Measurements from ENCODE around the gene SPATA45.
"Not testable (repeated sequence)": the region's sequence is repeated elsewhere in the genome, so short reads cannot be mapped to it uniquely, and the experiment has no call there.

The SPATA45 gene

DNA sequence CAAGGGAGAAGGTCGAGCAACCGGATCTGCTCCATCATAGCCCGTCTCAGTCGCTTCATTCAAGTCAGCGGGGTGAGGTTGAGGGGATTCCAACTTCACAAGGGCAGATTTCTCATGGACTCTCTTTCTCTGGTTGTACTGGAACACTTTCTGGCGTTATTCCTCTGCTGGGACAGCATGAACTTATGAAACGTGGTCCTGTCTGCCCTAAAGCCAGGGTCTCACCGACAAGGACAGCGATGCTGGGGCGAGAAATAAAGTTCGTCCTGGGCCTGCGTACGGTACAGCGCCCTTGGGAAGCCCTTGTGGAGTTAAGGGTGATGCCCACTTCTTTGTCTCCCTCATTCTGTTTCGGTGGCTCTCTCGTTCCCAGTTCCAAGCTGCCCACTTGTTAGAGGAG lies 9.3 kb upstream of the SPATA45 start:
- TF ChIP-seq, protein P1, sequence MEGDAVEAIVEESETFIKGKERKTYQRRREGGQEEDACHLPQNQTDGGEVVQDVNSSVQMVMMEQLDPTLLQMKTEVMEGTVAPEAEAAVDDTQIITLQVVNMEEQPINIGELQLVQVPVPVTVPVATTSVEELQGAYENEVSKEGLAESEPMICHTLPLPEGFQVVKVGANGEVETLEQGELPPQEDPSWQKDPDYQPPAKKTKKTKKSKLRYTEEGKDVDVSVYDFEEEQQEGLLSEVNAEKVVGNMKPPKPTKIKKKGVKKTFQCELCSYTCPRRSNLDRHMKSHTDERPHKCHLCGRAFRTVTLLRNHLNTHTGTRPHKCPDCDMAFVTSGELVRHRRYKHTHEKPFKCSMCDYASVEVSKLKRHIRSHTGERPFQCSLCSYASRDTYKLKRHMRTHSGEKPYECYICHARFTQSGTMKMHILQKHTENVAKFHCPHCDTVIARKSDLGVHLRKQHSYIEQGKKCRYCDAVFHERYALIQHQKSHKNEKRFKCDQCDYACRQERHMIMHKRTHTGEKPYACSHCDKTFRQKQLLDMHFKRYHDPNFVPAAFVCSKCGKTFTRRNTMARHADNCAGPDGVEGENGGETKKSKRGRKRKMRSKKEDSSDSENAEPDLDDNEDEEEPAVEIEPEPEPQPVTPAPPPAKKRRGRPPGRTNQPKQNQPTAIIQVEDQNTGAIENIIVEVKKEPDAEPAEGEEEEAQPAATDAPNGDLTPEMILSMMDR (IDR thresholded peaks at IDR 0.05; ENCODE audit: low read length, missing control alignments) = no peak
- no peak overlapping the region for H3K4me3 ChIP-seq (replicated peaks; ENCODE audit: low read depth, low read length)
- no peak for DNase-seq (ENCODE audit: low read depth)

DNA sequence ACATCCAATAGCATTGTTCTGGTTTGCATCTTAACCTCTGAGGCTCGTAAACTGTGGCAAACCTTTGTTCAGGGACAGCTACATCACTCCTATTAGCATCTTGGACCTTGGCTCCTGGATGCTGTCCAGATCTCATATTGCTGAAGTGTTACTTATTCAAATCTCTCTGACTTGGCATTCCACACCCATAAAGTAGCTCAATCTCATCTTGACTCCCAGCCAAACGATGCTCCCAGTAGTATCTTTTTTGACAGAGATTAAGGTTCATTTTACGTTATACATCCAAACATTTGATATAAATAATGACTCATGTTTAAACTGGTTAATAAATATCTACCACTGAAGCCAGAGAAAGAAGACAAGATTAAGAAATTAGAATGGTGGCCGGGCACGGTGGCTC lies 6.2 kb upstream of the SPATA45 start:
- H3K4me3 ChIP-seq (replicated peaks; ENCODE audit: low read depth, low read length) = no peak overlapping the region
- no peak for DNase-seq (ENCODE audit: low read depth)

DNA sequence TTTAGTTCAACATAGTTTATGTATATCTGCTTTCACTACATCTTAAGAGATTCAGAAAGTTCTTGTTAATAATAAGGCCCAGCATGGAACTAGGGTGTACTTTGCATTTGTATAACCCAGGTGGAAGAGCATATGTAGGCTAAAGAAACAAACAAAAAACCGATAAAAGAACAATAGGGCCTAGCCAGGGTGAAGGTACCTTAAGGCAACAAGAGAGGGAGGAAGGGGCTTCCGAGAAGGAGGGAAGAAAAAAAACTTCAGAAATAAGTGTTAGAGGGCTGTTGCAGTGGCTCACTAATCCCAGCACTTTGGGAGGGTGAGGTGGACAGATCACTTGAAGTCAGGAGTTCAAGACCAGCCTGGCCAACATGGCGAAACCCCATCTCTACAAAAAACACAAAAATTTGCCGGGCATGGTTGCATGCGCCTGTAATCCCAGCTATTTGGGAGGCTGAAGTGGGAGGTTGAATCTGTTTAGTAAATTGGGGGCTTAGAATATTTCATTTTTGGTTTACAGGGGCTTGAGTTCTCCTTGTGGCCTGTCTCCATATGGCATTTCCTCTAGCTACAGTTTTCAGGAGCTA lies 4.7 kb upstream of the SPATA45 start:
- DNase-seq (ENCODE audit: low read depth) = no peak
- TF ChIP-seq, protein P1 (IDR thresholded peaks at IDR 0.05; ENCODE audit: low read length, missing control alignments) = no peak
- H3K4me3 ChIP-seq (replicated peaks; ENCODE audit: low read depth, low read length) = no peak overlapping the region

More for the DNA sequence above, 6.2 kb upstream of the SPATA45 start:
- TF ChIP-seq, protein P1 (IDR thresholded peaks at IDR 0.05; ENCODE audit: low read length, missing control alignments) = no peak

DNA sequence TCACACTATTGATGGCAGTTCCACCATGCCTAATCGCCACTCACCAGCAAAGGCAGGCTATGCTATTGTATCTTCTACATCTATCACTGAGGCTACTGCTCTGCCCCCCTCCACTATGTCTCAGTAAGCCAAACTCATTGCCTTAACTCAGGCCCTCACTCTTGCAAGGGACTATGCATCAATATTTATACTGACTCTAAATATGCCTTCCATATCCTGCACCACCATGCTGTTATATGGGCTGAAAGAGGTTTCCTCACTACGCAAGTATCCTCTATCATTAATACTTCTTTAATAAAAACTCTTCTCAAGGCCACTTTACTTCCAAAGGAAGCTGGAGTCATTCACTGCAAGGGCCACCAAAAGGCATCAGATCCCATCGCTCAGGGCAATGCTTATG lies 2.9 kb downstream of the SPATA45 start:
- not testable (repeated sequence) for DNase-seq (ENCODE audit: low read depth); H3K4me3 ChIP-seq (replicated peaks; ENCODE audit: low read depth, low read length)

DNA sequence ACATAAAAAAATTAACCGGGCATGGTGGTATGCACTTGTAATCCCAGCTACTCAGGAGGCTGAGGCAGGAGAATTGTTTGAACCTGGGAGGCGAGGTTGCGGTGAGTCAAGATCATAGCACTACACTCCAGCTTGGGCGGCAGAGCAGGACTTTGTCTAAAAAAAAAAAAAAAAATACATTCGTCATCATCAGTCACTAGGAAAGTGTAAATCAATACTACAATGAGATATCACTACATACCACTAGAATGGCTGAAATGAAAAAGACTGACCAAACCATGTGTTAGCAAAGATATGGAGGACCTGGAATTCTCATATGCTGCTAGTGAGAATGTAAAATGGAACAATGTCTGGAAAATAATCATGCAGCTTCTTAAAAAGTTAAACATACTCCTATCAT lies 9.3 kb downstream of the SPATA45 start:
- H3K4me3 ChIP-seq (replicated peaks; ENCODE audit: low read depth, low read length) = no peak overlapping the region
- no peak for DNase-seq (ENCODE audit: low read depth)
- TF ChIP-seq, protein P1 (IDR thresholded peaks at IDR 0.05; ENCODE audit: low read length, missing control alignments) = no peak

DNA sequence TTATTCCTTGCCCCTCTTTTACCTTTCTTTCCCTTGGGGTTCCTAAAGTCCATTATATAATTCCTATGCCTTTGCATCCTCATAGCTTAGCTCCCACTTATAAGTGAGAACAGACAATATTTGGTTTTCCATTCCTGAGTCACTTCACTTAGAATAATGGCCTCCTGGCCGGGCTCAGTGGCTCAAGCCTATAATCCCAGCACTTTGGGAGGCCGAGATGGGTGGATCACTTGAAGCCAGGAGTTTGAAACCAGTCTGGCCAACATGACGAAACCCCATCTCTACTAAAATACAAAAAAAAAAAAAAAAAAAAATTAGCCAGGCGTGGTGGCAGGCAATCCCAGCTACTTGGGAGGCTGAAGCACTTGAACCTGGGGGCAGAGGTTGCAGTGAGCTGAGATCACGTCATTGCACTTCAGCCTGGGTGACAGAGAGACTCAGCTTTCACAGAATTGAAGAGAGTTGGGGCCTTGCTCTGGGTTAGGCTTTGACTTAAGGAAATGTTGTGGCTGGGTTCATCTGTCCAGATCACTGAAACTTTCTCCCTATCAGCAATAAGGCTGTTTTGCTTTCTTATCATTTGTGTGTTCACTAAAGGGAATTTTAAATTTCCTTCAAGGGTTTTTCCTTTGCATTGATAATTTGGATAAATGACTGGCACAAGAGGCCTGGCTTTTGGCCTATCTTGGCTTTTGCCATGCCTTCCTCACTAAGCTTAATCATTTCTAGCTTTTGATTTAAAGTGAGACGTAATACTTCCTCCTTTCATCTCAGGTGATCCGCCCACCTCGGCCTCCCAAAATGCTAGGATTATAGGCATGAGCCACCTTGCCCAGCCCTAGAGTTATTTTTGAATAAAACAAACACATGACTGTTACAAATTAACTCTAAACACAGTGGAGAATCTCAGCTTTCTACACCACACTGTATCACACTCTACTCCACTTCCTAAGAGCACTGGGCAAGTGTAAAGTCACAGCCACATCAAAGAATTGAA lies 13.9 kb downstream of the SPATA45 start:
- DNase-seq (ENCODE audit: low read depth); H3K4me3 ChIP-seq (replicated peaks; ENCODE audit: low read depth, low read length): not testable (repeated sequence)

DNA sequence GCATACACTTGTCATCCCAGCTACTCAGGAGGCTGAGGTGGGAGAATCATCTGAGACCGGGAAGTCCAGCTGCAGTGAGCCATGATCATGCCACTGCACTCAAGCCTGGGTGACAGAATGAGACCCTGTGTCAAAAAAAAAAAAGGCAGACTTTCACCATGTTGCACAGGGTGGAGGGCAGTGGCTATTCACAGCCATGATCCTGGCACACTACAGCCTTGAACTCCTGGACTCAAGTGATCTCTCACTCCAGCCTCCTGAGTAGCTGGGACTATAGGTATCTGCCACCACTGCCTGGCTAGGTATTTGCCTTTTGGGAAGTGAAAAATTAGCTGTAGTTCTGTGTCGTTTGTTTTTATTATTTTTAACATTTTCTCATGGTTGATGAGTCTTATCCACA lies 19.1 kb downstream of the SPATA45 start:
- DNase-seq (ENCODE audit: low read depth) = no peak
- H3K4me3 ChIP-seq (replicated peaks; ENCODE audit: low read depth, low read length) = no peak overlapping the region
- TF ChIP-seq, protein P1 (IDR thresholded peaks at IDR 0.05; ENCODE audit: low read length, missing control alignments) = no peak

Measured in fibroblast of pulmonary artery (primary cell).